ENCODE data around the gene TMEM120A. TPM values are rescaled to one million over a fixed set of nuclear protein-coding genes. Genes with fewer than 3 reads are reported as not detected.

The TMEM120A gene
- total and polyA plus RNA-seq, 10 of the 15 experiments (the other 5 are each of a cell fraction or from before 2014, with no cell fraction given): 0.43 to 86.6 (median 18.5) TPM

DNA sequence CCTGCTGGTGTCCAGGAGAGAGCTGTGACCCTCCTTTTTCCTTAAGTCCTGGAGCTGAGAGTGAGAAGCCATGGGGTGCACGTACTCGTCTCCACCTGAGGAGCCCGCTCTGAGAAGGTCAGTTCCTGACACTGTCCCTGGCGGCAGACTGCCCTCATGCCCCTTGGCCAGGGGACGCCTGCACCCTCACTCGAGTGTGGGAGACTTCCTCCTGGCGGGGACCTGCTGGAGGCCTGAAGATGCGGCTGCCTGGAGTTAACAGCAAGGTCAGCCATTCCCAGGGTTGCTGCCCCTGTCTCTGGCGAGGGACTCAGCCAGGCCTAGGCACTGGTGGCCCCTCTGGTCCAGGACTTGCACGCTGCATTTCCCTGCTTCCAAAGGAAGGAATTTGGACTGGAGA, 26.4 kb downstream of the TMEM120A start (continued):
- TF ChIP-seq, protein P1, sequence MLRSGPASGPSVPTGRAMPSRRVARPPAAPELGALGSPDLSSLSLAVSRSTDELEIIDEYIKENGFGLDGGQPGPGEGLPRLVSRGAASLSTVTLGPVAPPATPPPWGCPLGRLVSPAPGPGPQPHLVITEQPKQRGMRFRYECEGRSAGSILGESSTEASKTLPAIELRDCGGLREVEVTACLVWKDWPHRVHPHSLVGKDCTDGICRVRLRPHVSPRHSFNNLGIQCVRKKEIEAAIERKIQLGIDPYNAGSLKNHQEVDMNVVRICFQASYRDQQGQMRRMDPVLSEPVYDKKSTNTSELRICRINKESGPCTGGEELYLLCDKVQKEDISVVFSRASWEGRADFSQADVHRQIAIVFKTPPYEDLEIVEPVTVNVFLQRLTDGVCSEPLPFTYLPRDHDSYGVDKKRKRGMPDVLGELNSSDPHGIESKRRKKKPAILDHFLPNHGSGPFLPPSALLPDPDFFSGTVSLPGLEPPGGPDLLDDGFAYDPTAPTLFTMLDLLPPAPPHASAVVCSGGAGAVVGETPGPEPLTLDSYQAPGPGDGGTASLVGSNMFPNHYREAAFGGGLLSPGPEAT (IDR thresholded peaks at IDR 0.05; ENCODE audit: low read depth): no peak

DNA sequence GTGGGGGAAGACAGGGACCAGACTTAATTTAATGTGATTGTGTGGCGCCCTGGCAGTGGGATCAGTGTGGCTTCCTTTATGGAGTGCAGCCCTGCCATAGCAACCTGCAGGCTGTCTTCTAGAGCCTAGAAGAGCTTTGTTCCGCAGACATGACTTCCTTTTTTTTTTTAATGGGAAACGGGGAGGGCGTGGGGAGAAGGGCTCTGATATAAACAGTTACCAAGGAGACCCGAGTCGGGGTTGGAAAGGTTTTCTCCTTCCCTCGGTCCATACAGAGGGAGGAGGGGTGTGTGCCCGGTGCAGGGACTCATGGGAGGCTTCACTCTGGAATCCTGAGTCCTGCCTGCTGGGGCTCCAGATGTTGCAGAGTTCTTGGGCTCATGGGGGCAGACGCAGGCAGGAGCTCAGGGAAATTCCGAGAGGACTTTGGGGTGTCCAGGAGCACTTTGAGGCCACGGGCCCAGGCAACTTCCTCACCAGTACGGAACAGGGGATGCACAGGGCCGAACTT, 26.9 kb downstream of the TMEM120A start:
- H3K27ac ChIP-seq (ENCODE audit: control insufficient read depth, insufficient read depth): no peak overlapping the region
- no peak for FAIRE-seq
- H3K4me2 ChIP-seq (ENCODE audit: control insufficient read depth, insufficient read depth): no peak overlapping the region
- 77% methylated on average over 12 of the region's 13 CpGs for WGBS (ENCODE audit: insufficient coverage, insufficient replicate concordance, low lambda C conversion rate, missing lambda C conversion rate)
- ChIA-PET SMC1A (ENCODE audit: uncharacterized antibody, unreplicated experiment) (no interaction called here), CTCF (no interaction called here), POLR2A (no interaction called here), RAD21 (ENCODE audit: unreplicated experiment) (no interaction called here)
- no peaks in the 10 kb centered on the region for H3K9me3 ChIP-seq (replicated peaks; ENCODE audit: control insufficient read depth, insufficient read depth, low read length)
- H3K27me3 ChIP-seq (replicated peaks in 1 of 2; ENCODE audit: control insufficient read depth in 2 of 2, insufficient read depth in 2 of 2, low read length in 1 of 2): no peaks in the 10 kb centered on the region
- H2AFZ ChIP-seq (ENCODE audit: control insufficient read depth, low read depth, low read length): no peak overlapping the region
- H4K20me1 ChIP-seq (ENCODE audit: control insufficient read depth, insufficient read depth): no peaks in the 10 kb centered on the region
- H3K4me1 ChIP-seq (ENCODE audit: control insufficient read depth, insufficient read depth, low read length): no peaks in the 10 kb centered on the region
- no TSS peak for BruUV-seq (replicated peaks)
- DNase-seq (ENCODE audit: low read depth, low spot score): no peak
- ATAC-seq: no peak
- in situ Hi-C loops (cut with MboI): no loop called here
- H3K79me2 ChIP-seq (ENCODE audit: control insufficient read depth, insufficient read depth, low read length): no peaks in the 10 kb centered on the region
- H3K4me3 ChIP-seq: no peak overlapping the region
- peaks cover 2 to 4% of the 10 kb centered on the region in 2 experiments; a peak in 3 of 4 replicates for H3K36me3 ChIP-seq (ENCODE audit: control insufficient read depth in 2 of 2, insufficient read depth in 2 of 2, low read length in 1 of 2)
- TF ChIP-seq, protein P2, sequence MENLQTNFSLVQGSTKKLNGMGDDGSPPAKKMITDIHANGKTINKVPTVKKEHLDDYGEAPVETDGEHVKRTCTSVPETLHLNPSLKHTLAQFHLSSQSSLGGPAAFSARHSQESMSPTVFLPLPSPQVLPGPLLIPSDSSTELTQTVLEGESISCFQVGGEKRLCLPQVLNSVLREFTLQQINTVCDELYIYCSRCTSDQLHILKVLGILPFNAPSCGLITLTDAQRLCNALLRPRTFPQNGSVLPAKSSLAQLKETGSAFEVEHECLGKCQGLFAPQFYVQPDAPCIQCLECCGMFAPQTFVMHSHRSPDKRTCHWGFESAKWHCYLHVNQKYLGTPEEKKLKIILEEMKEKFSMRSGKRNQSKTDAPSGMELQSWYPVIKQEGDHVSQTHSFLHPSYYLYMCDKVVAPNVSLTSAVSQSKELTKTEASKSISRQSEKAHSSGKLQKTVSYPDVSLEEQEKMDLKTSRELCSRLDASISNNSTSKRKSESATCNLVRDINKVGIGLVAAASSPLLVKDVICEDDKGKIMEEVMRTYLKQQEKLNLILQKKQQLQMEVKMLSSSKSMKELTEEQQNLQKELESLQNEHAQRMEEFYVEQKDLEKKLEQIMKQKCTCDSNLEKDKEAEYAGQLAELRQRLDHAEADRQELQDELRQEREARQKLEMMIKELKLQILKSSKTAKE (IDR thresholded peaks at IDR 0.05; ENCODE audit: low read depth, poor library complexity, severe bottlenecking): no peak
- TF ChIP-seq LARP7 (IDR thresholded peaks at IDR 0.05) (no peak), CBX3 (IDR thresholded peaks at IDR 0.05; ENCODE audit: borderline replicate concordance, low read depth) (no peak), STAT3 (IDR thresholded peaks at IDR 0.05; ENCODE audit: low read depth, low read length) (no peak), ESRRA (IDR thresholded peaks at IDR 0.05; ENCODE audit: low read length) (no peak), CHD4 (IDR thresholded peaks at IDR 0.05) (no peak), PML (IDR thresholded peaks at IDR 0.05; ENCODE audit: low read length) (no peak), PAX5 (IDR thresholded peaks at IDR 0.05; ENCODE audit: borderline replicate concordance, low read depth, low read length) (no peak), MTA3 (IDR thresholded peaks at IDR 0.05; ENCODE audit: borderline replicate concordance, low read length) (no peak)
- TF ChIP-seq, protein P3, sequence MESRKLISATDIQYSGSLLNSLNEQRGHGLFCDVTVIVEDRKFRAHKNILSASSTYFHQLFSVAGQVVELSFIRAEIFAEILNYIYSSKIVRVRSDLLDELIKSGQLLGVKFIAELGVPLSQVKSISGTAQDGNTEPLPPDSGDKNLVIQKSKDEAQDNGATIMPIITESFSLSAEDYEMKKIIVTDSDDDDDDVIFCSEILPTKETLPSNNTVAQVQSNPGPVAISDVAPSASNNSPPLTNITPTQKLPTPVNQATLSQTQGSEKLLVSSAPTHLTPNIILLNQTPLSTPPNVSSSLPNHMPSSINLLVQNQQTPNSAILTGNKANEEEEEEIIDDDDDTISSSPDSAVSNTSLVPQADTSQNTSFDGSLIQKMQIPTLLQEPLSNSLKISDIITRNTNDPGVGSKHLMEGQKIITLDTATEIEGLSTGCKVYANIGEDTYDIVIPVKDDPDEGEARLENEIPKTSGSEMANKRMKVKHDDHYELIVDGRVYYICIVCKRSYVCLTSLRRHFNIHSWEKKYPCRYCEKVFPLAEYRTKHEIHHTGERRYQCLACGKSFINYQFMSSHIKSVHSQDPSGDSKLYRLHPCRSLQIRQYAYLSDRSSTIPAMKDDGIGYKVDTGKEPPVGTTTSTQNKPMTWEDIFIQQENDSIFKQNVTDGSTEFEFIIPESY (IDR thresholded peaks at IDR 0.05): no peak
- TF ChIP-seq, protein P1 (IDR thresholded peaks at IDR 0.05; ENCODE audit: low read depth): no peak
- TF ChIP-seq, protein P4, sequence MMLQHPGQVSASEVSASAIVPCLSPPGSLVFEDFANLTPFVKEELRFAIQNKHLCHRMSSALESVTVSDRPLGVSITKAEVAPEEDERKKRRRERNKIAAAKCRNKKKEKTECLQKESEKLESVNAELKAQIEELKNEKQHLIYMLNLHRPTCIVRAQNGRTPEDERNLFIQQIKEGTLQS (IDR thresholded peaks at IDR 0.05; ENCODE audit: borderline replicate concordance, extremely low read depth, low read depth, low read length): no peak
- intact Hi-C loops (cut with micrococcal nuclease; ENCODE audit: unreplicated experiment): no loop called here
- no peak overlapping the region for H3K9ac ChIP-seq (ENCODE audit: control insufficient read depth, insufficient read depth, low read length)

All from GM12878 (cell line).